Measurements from ENCODE around the gene MGP. TPM values are rescaled to one million over a fixed set of nuclear protein-coding genes. Genes with fewer than 3 reads are reported as not detected.

MGP gene
- total RNA-seq, 1 experiment from 2014 or later, result 0.96 TPM

GRCh38 chr12:14852880-14853279 lies 32.8 kb downstream of the MGP start:
- Mint-ChIP-seq H3K4me3 (no peak overlapping the region), H3K9me3 (peaks cover 17% of the 10 kb centered on the region), H3K27me3 (ENCODE audit: low read depth) (peaks cover 8% of the 10 kb centered on the region), H3K4me1 (peaks cover 22% of the 10 kb centered on the region), H3K36me3 (peaks cover 4% of the 10 kb centered on the region; the same call in 1 of the 2 replicates), H3K27ac (0 out of 2 replicates have a peak overlapping the region, but pooled peaks have one; percentile 21)
- ATAC-seq, result peak; percentile 65
- ChIA-PET POLR2A (interaction anchor here (1.1 kb wide), 1 partner anchor 21 kb away, joined by 3 read pairs; no protein-coding TSS in a partner anchor), CTCF (interaction anchor here (1.6 to 2.0 kb wide), 2 partner anchors 142 to 144 kb away, joined by 4 to 6 read pairs; no protein-coding TSS in a partner anchor)
- TF ChIP-seq ZNF232 (CRISPR knock-in tag; IDR thresholded peaks at IDR 0.05) (no peak), SMAD3 (CRISPR knock-in tag; IDR thresholded peaks at IDR 0.05; ENCODE audit: borderline replicate concordance) (no peak), IRF2 (CRISPR knock-in tag; IDR thresholded peaks at IDR 0.05; ENCODE audit: borderline replicate concordance, low read depth) (no peak), MYBL2 (CRISPR knock-in tag; IDR thresholded peaks at IDR 0.05) (no peak), ZNF425 (CRISPR knock-in tag; conservative IDR thresholded peaks at IDR 0.05) (no peak), ZNF317 (CRISPR knock-in tag; IDR thresholded peaks at IDR 0.05; ENCODE audit: borderline replicate concordance, low read depth) (no peak), FOXP4 (CRISPR knock-in tag; IDR thresholded peaks at IDR 0.05) (no peak), ZSCAN18 (CRISPR knock-in tag; IDR thresholded peaks at IDR 0.05) (no peak)
- no peak for DNase-seq (ENCODE audit: low spot score)

GRCh38 chr12:14850929-14851663 lies 34.6 kb downstream of the MGP start:
- H3K36me3 Mint-ChIP-seq, result no peaks in the 10 kb centered on the region
- H3K4me1 Mint-ChIP-seq, result peaks cover 22% of the 10 kb centered on the region
- no peak for ATAC-seq
- H3K27ac Mint-ChIP-seq, result no peak overlapping the region
- H3K27me3 Mint-ChIP-seq (ENCODE audit: low read depth), result peaks cover 4% of the 10 kb centered on the region
- no peak for DNase-seq (ENCODE audit: low spot score)
- peaks cover 2% of the 10 kb centered on the region for H3K9me3 Mint-ChIP-seq
- H3K4me3 Mint-ChIP-seq, result no peak overlapping the region
- POLR2A ChIA-PET, result interaction anchor here (0.8 kb wide), 1 partner anchor 36 kb away, joined by 3 read pairs; no protein-coding TSS in a partner anchor
- CTCF ChIA-PET, result interaction anchor here (1.5 kb wide), 1 partner anchor 144 kb away, joined by 10 read pairs; no protein-coding TSS in a partner anchor
- TF ChIP-seq ZNF532 (CRISPR knock-in tag; IDR thresholded peaks at IDR 0.05; ENCODE audit: borderline replicate concordance) (no peak), ZNF219 (CRISPR knock-in tag; IDR thresholded peaks at IDR 0.05; ENCODE audit: borderline replicate concordance) (no peak), ZNF416 (CRISPR knock-in tag; IDR thresholded peaks at IDR 0.05) (no peak), MXD4 (CRISPR knock-in tag; IDR thresholded peaks at IDR 0.05; ENCODE audit: borderline replicate concordance) (no peak), PREB (CRISPR knock-in tag; IDR thresholded peaks at IDR 0.05; ENCODE audit: borderline replicate concordance) (no peak), NFE2L1 (CRISPR knock-in tag; IDR thresholded peaks at IDR 0.05) (no peak), MLX (CRISPR knock-in tag; IDR thresholded peaks at IDR 0.05) (no peak), KAT7 (CRISPR knock-in tag; IDR thresholded peaks at IDR 0.05; ENCODE audit: borderline replicate concordance) (no peak), TCF7 (CRISPR knock-in tag; IDR thresholded peaks at IDR 0.05; ENCODE audit: low read depth) (no peak), USF1 (CRISPR knock-in tag; IDR thresholded peaks at IDR 0.05) (no peak), ZNF121 (CRISPR knock-in tag; IDR thresholded peaks at IDR 0.05) (no peak), ZNF396 (CRISPR knock-in tag; IDR thresholded peaks at IDR 0.05; ENCODE audit: borderline replicate concordance) (no peak), RORB (CRISPR knock-in tag; IDR thresholded peaks at IDR 0.05) (no peak)

All from WTC11 (cell line).